Measurements from ENCODE around the gene RXFP2. TPM values are rescaled to one million over a fixed set of nuclear protein-coding genes. Genes with fewer than 3 reads are reported as not detected.

The RXFP2 gene
- total and polyA plus RNA-seq, 9 of the 15 experiments (the other 6 are each of a cell fraction or from before 2014, with no cell fraction given), result not detected

DNA sequence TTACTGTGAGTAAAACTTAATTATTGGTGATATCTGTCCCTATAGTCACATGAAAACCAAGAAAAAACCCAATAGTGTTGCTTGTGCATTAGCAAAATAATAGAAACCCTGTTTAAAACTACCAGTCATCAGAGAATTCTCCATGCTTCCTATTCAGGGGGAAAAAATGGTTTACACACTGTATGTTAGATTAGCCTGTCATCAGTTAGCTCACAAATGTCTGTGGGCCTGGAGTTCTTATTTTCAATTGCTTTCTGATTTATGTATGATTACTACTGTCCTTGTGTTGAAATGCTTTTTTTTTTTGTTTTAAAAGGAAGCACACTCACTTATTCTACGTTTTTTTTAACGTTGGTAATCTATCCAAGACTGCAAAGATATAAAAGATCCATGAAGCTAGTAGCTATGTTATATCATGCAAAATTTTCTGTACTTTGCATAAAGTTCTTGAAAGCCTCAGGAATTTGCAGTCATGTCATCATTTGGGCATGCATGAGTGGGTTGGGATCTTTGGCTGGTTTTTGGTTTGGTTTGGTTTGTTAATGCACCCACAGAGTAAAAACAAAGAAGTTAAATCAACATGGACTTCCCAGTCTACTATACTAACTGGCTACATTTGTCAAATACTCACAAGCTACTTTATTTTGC, 25.9 kb downstream of the RXFP2 start (continued):
- TF ChIP-seq, protein P1, sequence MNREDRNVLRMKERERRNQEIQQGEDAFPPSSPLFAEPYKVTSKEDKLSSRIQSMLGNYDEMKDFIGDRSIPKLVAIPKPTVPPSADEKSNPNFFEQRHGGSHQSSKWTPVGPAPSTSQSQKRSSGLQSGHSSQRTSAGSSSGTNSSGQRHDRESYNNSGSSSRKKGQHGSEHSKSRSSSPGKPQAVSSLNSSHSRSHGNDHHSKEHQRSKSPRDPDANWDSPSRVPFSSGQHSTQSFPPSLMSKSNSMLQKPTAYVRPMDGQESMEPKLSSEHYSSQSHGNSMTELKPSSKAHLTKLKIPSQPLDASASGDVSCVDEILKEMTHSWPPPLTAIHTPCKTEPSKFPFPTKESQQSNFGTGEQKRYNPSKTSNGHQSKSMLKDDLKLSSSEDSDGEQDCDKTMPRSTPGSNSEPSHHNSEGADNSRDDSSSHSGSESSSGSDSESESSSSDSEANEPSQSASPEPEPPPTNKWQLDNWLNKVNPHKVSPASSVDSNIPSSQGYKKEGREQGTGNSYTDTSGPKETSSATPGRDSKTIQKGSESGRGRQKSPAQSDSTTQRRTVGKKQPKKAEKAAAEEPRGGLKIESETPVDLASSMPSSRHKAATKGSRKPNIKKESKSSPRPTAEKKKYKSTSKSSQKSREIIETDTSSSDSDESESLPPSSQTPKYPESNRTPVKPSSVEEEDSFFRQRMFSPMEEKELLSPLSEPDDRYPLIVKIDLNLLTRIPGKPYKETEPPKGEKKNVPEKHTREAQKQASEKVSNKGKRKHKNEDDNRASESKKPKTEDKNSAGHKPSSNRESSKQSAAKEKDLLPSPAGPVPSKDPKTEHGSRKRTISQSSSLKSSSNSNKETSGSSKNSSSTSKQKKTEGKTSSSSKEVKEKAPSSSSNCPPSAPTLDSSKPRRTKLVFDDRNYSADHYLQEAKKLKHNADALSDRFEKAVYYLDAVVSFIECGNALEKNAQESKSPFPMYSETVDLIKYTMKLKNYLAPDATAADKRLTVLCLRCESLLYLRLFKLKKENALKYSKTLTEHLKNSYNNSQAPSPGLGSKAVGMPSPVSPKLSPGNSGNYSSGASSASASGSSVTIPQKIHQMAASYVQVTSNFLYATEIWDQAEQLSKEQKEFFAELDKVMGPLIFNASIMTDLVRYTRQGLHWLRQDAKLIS (CRISPR knock-in tag; IDR thresholded peaks at IDR 0.05), result no peak
- TF ChIP-seq BCOR (IDR thresholded peaks at IDR 0.05), result no peak
- TF ChIP-seq ZNF79 (CRISPR knock-in tag; IDR thresholded peaks at IDR 0.05; ENCODE audit: low read depth), result no peak
- no peak for TF ChIP-seq NFXL1 (CRISPR knock-in tag; IDR thresholded peaks at IDR 0.05)
- TF ChIP-seq NFYB (IDR thresholded peaks at IDR 0.05; ENCODE audit: extremely low read depth, insufficient read length), result no peak
- TF ChIP-seq RBM14 (IDR thresholded peaks at IDR 0.05; ENCODE audit: borderline replicate concordance, insufficient read depth, low read depth, low read length), result no peak
- TF ChIP-seq FOSL1 (tag; conservative IDR thresholded peaks at IDR 0.05), result no peak
- no peak for TF ChIP-seq NR2C2 (CRISPR knock-in tag; IDR thresholded peaks at IDR 0.05)
- no peak for TF ChIP-seq NR2C2 (tag; IDR thresholded peaks at IDR 0.05)
- no peak for TF ChIP-seq ZNF263 (CRISPR knock-in tag; IDR thresholded peaks at IDR 0.05; ENCODE audit: borderline replicate concordance)
- no peak for TF ChIP-seq MTA2 (IDR thresholded peaks at IDR 0.05; ENCODE audit: low read depth)

Data from K562 (cell line).